Tibial artery (tissue), 4 donors: ENCODE results near the gene WWC1.

Experiments
- DNase-seq, 2 donors: peaks; one replicate each; pipeline ENCODE4 v3.0.0-alpha.2; 2019
- H3K27ac ChIP-seq, 2 donors: fragments of 200-600 bp; sonication (generic) in 1 of 2; 1 replicate in 1 of 2; 2 replicates in 1 of 2; pipeline ENCODE4 v1.5.1; 2018 to 2019; ENCODE audit warnings: mild to moderate bottlenecking in 1 of 2
- H3K27me3 ChIP-seq, 2 donors: fragments of 200-600 bp; sonication (generic) in 1 of 2; one replicate each; pipeline versions ENCODE4 v1.5.1 to v1.6.0; 2016 to 2019
- H3K36me3 ChIP-seq, 3 donors: fragments of 200-600 bp; sonication (generic) in 2 of 3; one replicate each; pipeline ENCODE4 v1.5.1; 2016 to 2019; ENCODE audit warnings: mild to moderate bottlenecking in 2 of 3
- H3K4me1 ChIP-seq, 4 donors: fragments of 200-600 bp; sonication (generic) in 2 of 4; 1 replicate in 3 of 4; 2 replicates in 1 of 4; pipeline ENCODE4 v1.5.1; 2016 to 2019
- H3K4me3 ChIP-seq, 2 donors: fragments of 200-600 bp; sonication (generic) in 1 of 2; 1 replicate in 1 of 2; 2 replicates in 1 of 2; pipeline ENCODE4 v1.5.1; 2018 to 2019; ENCODE audit warnings: mild to moderate bottlenecking in 2 of 2
- H3K9me3 ChIP-seq, 3 donors: fragments of 200-600 bp; sonication (generic) in 1 of 3; one replicate each; pipeline ENCODE4 v1.5.1; 2016 to 2019
- CTCF ChIP-seq, 2 experiments: fragments of 200-600 bp in 1 of 2; fragments of 450-650 bp in 1 of 2; IDR thresholded peaks; one replicate each; pipeline ENCODE4 v1.5.1; 2017 to 2019; ENCODE audit warnings: antibody characterized with exemption in 2 of 2, mild to moderate bottlenecking in 1 of 2, moderate library complexity in 1 of 2
- intact Hi-C: fragments of 100-400 bp; cut with DNase I; formaldehyde crosslinking; loops from one replicate; pipeline ENCODE4 v1.15.0; 2023; ENCODE audit warnings: low total_unique reads

WWC1 gene

GRCh38 chr5:168360521-168361285 is 69.3 kb downstream of the WWC1 start:
- intact Hi-C loops, result no loop called here
- H3K27me3 ChIP-seq, result peaks cover 0 to 7% of the 10 kb centered on the region in 2 donors
- no peaks in the 10 kb centered on the region for H3K36me3 ChIP-seq
- no peaks in the 10 kb centered on the region for H3K9me3 ChIP-seq
- no peak overlapping the region for H3K27ac ChIP-seq
- TF ChIP-seq CTCF (IDR thresholded peaks at IDR 0.05), result no peak
- H3K4me1 ChIP-seq, result peaks cover 0 to 9% (median 0%) of the 10 kb centered on the region in 4 donors
- H3K4me3 ChIP-seq, result no peak overlapping the region
- DNase-seq, result peak in 1 of 2 donors; percentile 11

- no peak for TF ChIP-seq CTCF (IDR thresholded peaks at IDR 0.05)
- Histone ChIP-seq H3K4me3 (no peak overlapping the region), H3K4me1 (peaks cover 0 to 9% (median 0%) of the 10 kb centered on the region in 4 donors), H3K9me3 (no peaks in the 10 kb centered on the region), H3K36me3 (no peaks in the 10 kb centered on the region), H3K27ac (no peak overlapping the region), H3K27me3 (peaks cover 0 to 7% of the 10 kb centered on the region in 2 donors)
- peak in 1 of 2 donors; percentile 17 for DNase-seq
- intact Hi-C loops, result no loop called here
Observed at GRCh38 chr5:168362097-168362885, 70.8 kb downstream of the WWC1 start.

GRCh38 chr5:168364151-168364661 is 72.8 kb downstream of the WWC1 start:
- Histone ChIP-seq H3K27ac (no peak overlapping the region), H3K9me3 (no peaks in the 10 kb centered on the region)

DNA sequence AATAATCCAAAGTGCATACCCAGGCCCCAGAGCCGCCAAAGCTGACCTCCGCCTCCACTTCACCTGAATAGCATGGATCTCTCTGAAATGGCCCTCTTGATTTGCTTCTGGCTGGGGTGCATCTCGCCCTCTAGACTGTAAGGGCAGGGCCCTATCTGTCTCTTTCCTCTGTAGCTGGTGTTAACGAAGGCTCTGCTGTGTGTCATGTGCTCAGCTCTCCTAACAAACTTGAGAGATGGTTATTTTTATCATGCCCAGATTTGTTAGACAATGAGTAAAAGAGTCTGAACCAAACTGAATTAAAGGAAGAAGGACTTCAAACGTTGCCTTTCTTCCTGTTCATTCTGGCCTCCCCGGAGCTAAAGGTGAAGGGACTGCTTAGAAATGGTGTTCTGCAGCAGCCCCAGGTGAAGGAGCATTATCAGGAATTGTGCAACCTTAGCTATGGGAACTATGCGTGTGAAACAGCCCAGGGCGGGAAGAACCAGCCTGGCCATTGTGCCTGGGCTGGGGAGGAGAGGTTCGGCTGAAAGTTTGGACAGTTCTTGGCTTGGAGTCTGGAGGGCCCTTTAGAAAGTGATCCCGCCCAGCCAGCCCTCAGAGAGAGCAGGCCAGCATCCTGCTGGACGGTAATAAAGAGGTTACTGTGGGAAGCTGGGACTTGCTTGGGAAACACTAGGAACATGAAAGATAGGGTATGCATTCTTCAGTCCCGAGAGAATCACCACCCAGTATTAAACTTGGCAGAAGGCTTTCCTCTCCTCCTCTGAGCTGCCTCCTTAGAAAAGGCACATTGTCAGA is 73.5 kb downstream of the WWC1 start:
- Histone ChIP-seq H3K27me3 (peaks cover 0 to 7% of the 10 kb centered on the region in 2 donors), H3K9me3 (no peaks in the 10 kb centered on the region), H3K36me3 (no peaks in the 10 kb centered on the region), H3K27ac (no peak overlapping the region), H3K4me1 (peaks cover 0 to 9% (median 0%) of the 10 kb centered on the region in 4 donors), H3K4me3 (no peak overlapping the region)
- no peak for TF ChIP-seq CTCF (IDR thresholded peaks at IDR 0.05)
- peak in 1 of 2 donors; percentile 47 for DNase-seq
- intact Hi-C loops, result no loop called here

More at GRCh38 chr5:168364151-168364661, 72.8 kb downstream of the WWC1 start:
- H3K27me3 ChIP-seq, result peaks cover 0 to 7% of the 10 kb centered on the region in 2 donors
- no peak for TF ChIP-seq CTCF (IDR thresholded peaks at IDR 0.05)
- peak in 1 of 2 donors; percentile 51 for DNase-seq
- intact Hi-C loops, result no loop called here
- H3K4me1 ChIP-seq, result peaks cover 0 to 9% (median 0%) of the 10 kb centered on the region in 4 donors
- H3K4me3 ChIP-seq, result no peak overlapping the region
- no peaks in the 10 kb centered on the region for H3K36me3 ChIP-seq

GRCh38 chr5:168365581-168366081 is 74.2 kb downstream of the WWC1 start:
- Histone ChIP-seq H3K27ac (no peak overlapping the region), H3K36me3 (no peaks in the 10 kb centered on the region), H3K9me3 (no peaks in the 10 kb centered on the region), H3K4me1 (peaks cover 0 to 9% (median 0%) of the 10 kb centered on the region in 4 donors), H3K27me3 (peaks cover 0 to 6% of the 10 kb centered on the region in 2 donors), H3K4me3 (no peak overlapping the region)
- peak in 1 of 2 donors; percentile 38 for DNase-seq
- TF ChIP-seq CTCF (IDR thresholded peaks at IDR 0.05), result no peak
- intact Hi-C loops, result no loop called here
